ENCODE measurements around the gene RPLP2.
A peak's percentile ranks its signal among the peaks of the same experiment; 100 is the strongest.

RPLP2 gene

DNA sequence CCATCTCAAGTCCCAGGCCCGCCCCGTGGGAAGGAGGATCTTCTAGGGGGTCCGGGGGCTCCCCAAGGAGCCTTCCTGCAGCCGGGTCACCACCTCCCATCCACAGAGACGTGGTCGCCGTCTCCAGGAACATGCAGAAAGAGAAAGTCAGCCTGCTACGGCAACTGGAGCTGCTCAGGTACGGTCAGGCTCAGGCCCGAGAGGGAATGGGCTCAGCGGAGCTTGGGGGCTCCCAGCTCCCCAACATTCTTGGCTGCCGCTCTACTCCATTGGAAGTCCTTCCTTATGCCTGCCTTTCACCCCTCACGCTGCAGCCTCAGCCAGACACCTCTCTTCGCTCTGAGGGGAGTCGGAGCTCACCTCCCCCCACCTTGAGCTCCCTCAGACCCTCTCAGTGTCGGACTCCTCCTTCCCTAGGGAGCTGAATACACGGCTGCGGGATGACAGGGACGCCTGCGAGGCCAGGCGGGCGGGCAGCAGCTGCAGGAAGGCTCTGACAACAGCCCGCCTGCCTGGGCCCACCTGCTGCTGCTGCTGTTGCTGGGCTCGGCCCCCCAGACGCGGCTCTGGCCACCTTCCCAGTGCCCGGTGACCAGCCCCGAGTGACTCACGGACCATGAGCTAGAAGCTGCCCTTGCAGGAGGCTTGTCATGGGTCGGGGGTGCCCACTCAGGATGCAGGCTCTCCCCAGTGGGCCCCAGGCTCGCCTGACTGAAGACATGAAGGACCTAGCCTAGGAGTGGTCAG lies 21.5 kb downstream of the RPLP2 start:
- no peak for DNase-seq
- intact Hi-C loops (cut with DNase I), result no loop called here

- no peak for DNase-seq
- intact Hi-C loops (cut with DNase I), result no loop called here
Observed at GRCh38 chr11:831961-832528, 22.3 kb downstream of the RPLP2 start.

- no peak for DNase-seq
- intact Hi-C loops (cut with DNase I), result no loop called here
Observed at GRCh38 chr11:832529-833113, 22.9 kb downstream of the RPLP2 start, which contains the start of gene CD151. Gene CD151 (plus strand): TSS chr11:832952. CDS start chr11:836070, 3,118 bp downstream.

- intact Hi-C loops (cut with DNase I), result no loop called here
- no peak for DNase-seq
Observed at GRCh38 chr11:833114-833791, 23.5 kb downstream of the RPLP2 start.

GRCh38 chr11:833849-834311 lies 24.1 kb downstream of the RPLP2 start:
- intact Hi-C loops (cut with DNase I), result no loop called here
- DNase-seq, result no peak

DNA sequence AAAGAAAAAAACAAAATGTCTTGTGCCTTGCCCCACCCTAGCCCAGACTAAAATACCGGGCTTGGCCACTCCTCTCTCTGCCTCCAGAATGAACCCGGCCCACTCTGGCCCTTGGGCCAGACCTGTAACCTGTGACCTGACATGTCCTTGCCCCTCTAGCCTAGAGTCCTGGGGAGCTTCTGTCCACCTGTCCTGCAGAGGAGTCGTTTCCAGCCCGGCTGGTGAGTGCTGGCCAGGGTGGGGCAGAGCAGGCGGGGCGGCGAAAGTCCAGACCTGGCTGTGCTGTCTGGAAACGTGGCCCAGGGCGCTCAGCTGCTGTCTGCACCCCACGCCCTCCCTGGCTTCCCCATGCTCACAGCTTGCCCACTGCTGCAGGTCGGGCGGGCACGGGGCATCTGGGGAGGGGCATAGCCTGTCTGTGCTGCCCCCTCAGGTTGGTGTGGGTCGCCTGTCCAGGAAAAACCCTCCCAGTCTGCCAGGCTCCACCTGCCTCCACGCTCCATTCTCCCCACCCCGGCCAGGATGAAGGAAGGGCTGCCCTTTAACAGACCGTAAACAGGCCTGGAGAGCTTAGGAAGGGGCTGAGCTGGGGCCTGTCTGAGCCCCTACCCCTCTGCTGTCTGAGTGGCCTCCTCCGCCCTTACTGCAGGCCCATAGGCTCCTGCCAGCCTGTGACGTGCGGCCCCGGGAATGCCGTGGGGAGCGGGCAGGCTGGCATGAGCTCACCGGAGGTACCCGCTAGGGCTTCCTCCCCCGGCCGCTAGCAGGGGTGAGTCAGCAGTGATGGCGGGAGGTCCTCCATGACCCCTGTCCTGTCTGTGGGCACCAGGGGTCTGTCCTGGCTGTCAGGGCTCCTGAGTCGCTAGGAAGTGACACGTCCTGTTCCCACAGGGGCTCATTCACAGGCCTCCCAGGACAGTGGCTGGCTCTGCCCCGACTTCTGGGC lies 24.9 kb downstream of the RPLP2 start:
- intact Hi-C loops (cut with DNase I), result no loop called here
- DNase-seq, result peak in 2 of 10 donors; percentile 65 to 92

GRCh38 chr11:836274-836673 lies 26.5 kb downstream of the RPLP2 start:
- intact Hi-C loops (cut with DNase I), result no loop called here
- DNase-seq, result no peak

DNA sequence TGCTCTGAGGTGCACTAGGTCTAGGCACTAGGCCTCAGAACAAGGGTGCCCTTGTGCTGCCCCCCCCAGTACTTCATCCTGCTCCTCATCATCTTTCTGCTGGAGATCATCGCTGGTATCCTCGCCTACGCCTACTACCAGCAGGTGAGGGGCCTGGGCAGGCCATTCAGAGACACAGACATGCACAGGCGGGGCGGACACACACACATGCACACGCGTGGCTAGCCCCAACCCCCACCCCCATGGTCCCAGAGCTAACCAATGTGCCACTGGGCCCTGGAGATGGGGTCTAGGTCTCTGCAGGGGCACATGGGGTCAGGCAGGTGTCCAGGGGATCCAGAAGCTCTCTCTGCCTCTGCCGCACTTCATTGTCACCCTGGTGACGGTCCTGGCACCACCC lies 26.9 kb downstream of the RPLP2 start:
- intact Hi-C loops (cut with DNase I), result no loop called here
- DNase-seq, result no peak

DNA sequence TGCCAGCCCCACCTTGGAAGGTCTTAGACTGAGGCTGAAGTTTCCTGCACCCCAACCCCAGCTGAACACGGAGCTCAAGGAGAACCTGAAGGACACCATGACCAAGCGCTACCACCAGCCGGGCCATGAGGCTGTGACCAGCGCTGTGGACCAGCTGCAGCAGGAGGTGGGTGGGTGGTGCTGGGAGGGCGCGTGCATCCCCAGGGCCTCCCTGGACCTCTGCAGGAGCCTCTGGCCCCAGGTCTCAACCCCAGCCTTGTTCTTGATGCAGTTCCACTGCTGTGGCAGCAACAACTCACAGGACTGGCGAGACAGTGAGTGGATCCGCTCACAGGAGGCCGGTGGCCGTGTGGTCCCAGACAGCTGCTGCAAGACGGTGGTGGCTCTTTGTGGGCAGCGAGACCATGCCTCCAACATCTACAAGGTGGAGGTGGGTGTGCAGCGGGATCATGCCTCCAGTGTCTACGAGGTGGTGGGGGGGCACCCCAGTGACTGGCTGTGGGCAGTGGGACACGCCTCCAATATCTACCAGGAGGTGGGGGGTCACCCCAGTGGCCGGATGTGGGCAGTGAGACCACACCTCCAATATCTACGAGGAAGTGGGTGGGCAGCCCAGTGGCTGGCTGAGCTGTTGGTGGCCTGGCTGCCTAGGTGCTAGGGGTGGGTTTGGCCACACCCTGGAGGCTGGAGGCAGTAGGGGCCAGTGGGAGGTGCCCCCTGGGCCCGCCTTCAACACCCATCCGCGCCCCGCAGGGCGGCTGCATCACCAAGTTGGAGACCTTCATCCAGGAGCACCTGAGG lies 27.6 kb downstream of the RPLP2 start:
- DNase-seq, result no peak
- intact Hi-C loops (cut with DNase I), result no loop called here

DNA sequence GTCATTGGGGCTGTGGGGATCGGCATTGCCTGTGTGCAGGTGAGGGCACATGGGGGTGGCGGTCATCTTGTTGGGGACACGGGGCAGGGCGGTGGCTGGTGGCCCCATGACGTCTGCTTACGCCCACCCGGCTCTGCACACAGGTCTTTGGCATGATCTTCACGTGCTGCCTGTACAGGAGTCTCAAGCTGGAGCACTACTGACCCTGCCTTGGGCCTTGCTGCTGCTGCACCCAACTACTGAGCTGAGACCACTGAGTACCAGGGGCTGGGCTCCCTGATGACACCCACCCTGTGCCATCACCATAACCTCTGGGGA lies 28.2 kb downstream of the RPLP2 start:
- intact Hi-C loops (cut with DNase I), result no loop called here

DNA sequence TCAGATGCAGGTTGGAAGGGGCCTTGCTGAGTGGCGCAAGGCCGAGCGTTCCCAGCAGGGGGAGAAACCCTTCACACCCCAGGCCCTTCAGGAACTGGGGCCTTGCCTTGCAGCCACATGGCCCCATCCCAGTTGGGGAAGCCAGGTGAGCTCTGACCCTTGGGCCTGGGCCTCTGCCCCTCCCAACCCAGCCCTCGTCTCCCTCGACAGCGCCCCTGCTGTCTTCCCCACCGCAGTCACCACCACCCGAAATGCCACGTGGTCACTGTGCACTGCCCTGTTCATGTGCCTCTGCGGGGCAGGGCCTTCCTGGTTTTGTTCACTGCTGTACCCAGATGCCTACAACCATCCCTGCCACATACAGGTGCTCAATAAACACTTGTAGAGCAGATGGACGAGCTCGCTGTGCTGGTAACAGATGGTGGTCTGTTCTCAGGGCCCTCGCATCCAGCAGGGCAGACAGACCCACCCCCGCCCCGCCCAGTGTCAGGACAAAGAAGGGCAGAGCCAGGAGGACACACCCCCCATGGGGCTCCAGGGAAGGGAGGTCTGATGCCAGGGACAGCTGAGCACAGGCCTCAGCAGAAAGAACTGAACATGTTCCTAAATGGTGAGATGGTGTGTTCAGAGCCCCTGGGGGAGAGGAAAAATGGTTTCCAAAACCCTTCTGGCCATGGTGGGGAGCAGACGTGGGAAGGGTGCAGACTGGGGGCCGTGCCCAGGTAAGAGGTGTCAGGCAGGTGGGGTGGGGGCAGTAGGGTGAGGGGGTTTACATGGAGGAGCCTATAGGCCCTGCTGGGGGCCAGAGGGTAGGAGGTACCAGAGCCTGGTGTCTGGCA lies 28.9 kb downstream of the RPLP2 start:
- no peak for DNase-seq
- intact Hi-C loops (cut with DNase I), result no loop called here

More for the DNA sequence above, 28.2 kb downstream of the RPLP2 start:
- DNase-seq, result no peak

DNA sequence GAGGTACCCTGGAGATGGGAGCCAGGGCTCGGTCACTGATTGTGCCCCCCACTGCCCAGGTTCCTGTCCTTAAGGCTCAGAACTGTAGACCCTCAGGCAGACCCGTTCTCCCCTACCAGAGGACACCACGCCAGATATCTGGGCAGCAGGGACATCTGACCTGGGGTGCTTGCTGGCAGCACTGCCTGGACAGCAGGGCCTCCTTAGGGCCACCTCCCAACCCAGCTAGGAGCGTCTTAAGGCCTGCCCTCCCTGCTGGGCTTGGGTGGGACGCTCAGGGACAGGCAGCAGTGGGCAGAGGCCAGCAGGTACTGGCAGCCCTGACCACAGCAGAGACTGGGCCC lies 29.5 kb downstream of the RPLP2 start:
- intact Hi-C loops (cut with DNase I), result no loop called here
- no peak for DNase-seq

GRCh38 chr11:839875-840617 lies 30.3 kb downstream of the RPLP2 start:
- intact Hi-C loops (cut with DNase I), result loop anchor here (10.0 kb wide), 1 partner anchor 135 kb away; no protein-coding TSS in a partner anchor

DNA sequence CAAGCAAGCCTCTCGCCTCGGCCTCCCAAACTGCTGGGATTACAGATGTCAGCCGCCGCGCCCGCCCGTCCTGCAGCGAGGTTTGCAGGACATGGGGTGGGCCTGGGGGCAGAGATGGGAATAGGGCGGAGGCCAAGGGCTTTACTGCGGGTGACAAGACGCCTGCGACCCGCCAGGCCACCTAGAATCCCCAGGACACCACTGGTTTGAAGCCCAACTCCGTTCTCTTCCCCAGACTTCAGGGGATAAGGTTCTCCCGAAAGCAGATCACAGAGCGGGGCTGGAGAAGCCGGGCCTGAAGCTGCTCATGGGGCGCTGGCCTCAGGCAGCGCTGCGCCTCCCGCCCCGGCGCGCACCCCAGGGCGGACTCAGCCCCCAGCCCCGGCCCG lies 32.2 kb downstream of the RPLP2 start:
- intact Hi-C loops (cut with DNase I), result loop anchor here (10.0 kb wide), 1 partner anchor 133 kb away; no protein-coding TSS in a partner anchor
- DNase-seq, result no peak

More at GRCh38 chr11:839875-840617, 30.3 kb downstream of the RPLP2 start:
- DNase-seq, result no peak

DNA sequence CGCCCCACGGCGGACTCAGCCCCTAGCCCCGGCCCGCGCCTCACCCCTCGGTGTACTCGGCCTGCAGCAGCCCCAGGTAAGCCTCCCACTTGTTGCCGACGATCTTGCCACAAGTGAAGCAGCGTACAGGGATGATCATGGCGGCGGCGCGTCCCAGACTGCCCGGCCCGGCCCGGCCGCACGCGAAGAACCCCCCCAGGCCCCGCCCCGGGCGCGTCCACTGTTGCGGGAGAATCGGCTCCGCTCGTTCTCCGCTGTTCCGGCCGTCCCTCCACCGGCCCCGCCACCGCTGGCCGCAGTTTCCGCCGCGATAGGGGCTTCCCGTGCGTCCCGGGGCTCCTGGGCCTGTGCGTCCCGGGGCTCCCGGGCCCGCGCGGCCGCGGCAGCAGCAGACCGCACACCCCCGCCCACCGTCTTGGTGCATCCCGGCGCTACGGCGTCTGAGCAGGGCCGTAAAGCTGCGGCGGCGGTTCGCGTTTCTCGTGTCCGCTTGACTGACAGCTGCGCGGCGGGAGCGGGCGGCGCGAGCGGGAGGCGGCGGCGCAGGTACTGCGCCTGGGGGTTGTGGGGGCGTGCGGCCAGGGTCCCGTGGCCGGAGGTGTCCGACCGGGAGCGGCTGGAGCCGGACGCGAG lies 32.7 kb downstream of the RPLP2 start, which contains the start of the genes POLR2L and TSPAN4:
POLR2L (minus strand) TSS at position 160 of the 633 bp plus-strand sequence; CDS start at position 139, 21 bp downstream.
TSPAN4 (plus strand) TSS at position 483 of the 633 bp plus-strand sequence. CDS start 7,453 bp downstream, outside the sequence.
- peak; percentile 77 to 98 (median 88) for DNase-seq
- intact Hi-C loops (cut with DNase I), result loop anchor here (10.0 kb wide), 1 partner anchor 132 kb away; no protein-coding TSS in a partner anchor

- intact Hi-C loops (cut with DNase I), result loop anchor here (10.0 kb wide), 1 partner anchor 132 kb away; no protein-coding TSS in a partner anchor
Observed at GRCh38 chr11:843086-843734, 33.4 kb downstream of the RPLP2 start.

More at GRCh38 chr11:843086-843734, 33.4 kb downstream of the RPLP2 start:
- no peak for DNase-seq
